ENCODE data around the gene ANKRD40CL. TPM values are rescaled to one million over a fixed set of nuclear protein-coding genes. Genes with fewer than 3 reads are reported as not detected.

The ANKRD40CL gene
- total RNA-seq, 1 experiment from 2014 or later = not detected

DNA sequence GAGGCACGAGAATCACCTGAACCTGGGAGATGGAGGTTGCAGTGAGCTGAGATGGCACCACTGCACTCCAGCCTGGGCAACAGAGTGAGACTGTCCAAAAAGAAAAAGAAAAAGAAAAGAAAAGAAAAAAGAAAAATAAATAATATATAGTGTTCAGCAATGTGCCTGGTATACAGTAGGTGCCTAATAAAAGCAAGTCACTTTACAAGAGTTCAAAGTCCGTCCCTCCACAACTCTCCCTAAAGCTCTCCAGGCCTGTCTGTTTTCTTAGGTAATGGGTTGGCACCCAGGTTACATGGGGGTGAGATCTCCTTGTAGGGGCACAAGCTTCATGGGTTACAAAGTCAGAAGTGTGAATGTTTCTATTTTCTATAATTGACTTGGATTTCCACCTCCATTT is 16.6 kb upstream of the ANKRD40CL start:
- TF ChIP-seq, protein P1, sequence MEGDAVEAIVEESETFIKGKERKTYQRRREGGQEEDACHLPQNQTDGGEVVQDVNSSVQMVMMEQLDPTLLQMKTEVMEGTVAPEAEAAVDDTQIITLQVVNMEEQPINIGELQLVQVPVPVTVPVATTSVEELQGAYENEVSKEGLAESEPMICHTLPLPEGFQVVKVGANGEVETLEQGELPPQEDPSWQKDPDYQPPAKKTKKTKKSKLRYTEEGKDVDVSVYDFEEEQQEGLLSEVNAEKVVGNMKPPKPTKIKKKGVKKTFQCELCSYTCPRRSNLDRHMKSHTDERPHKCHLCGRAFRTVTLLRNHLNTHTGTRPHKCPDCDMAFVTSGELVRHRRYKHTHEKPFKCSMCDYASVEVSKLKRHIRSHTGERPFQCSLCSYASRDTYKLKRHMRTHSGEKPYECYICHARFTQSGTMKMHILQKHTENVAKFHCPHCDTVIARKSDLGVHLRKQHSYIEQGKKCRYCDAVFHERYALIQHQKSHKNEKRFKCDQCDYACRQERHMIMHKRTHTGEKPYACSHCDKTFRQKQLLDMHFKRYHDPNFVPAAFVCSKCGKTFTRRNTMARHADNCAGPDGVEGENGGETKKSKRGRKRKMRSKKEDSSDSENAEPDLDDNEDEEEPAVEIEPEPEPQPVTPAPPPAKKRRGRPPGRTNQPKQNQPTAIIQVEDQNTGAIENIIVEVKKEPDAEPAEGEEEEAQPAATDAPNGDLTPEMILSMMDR (IDR thresholded peaks at IDR 0.05; ENCODE audit: unreplicated experiment) = no peak
- H3K27me3 Mint-ChIP-seq (ENCODE audit: unreplicated experiment) = peaks cover 8% of the 10 kb centered on the region
- H3K4me3 Mint-ChIP-seq (ENCODE audit: low read depth, unreplicated experiment) = no peak overlapping the region
- intact Hi-C loops (cut with micrococcal nuclease; ENCODE audit: unreplicated experiment) = loop anchor here (1.0 to 2.0 kb wide), 2 partner anchors 58 to 173 kb away; no protein-coding TSS in a partner anchor
- no peaks in the 10 kb centered on the region for H3K4me1 Mint-ChIP-seq (ENCODE audit: low read depth, unreplicated experiment)
- no peak for DNase-seq
- H3K27ac Mint-ChIP-seq (ENCODE audit: unreplicated experiment) = no peak overlapping the region
- no peaks in the 10 kb centered on the region for H3K9me3 Mint-ChIP-seq (ENCODE audit: low read depth, unreplicated experiment)
- CTCF ChIA-PET = interaction anchor here (0.6 to 2.0 kb wide), 8 partner anchors 11 to 530 kb away, joined by 3 to 29 read pairs (median 10); no protein-coding TSS in a partner anchor
- no peaks in the 10 kb centered on the region for H3K36me3 Mint-ChIP-seq (ENCODE audit: insufficient read depth, unreplicated experiment)
- BruUV-seq (replicated peaks) = no TSS peak

DNA sequence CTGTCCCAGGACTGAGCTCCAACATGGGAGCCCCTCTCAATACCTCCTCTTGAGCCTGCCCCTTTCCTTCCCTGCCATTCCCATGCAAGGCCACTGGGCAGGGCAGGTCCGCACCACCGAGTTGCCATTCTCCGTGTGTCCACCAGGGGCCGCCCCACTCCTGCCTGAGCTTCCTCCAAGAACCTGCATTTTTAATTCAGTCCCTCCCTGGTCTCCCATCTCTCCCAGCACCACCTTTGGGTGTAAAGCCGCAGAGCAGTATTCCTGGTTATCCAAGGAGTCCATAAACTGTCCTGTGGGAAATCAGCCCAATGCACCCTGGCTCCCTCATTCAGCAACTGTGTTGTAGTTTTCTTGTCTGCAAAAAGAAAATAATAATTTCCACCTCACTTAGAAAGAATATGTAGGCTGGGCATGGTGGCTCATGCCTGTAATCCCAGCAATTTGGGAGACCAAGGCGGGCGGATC is 15.9 kb upstream of the ANKRD40CL start:
- no peaks in the 10 kb centered on the region for H3K9me3 Mint-ChIP-seq (ENCODE audit: low read depth, unreplicated experiment)
- H3K27ac Mint-ChIP-seq (ENCODE audit: unreplicated experiment) = no peak overlapping the region
- no peaks in the 10 kb centered on the region for H3K36me3 Mint-ChIP-seq (ENCODE audit: insufficient read depth, unreplicated experiment)
- no peaks in the 10 kb centered on the region for H3K4me1 Mint-ChIP-seq (ENCODE audit: low read depth, unreplicated experiment)
- intact Hi-C loops (cut with micrococcal nuclease; ENCODE audit: unreplicated experiment) = loop anchor here (1.0 to 2.0 kb wide), 2 partner anchors 59 to 174 kb away; no protein-coding TSS in a partner anchor
- no TSS peak for BruUV-seq (replicated peaks)
- TF ChIP-seq, protein P1 (IDR thresholded peaks at IDR 0.05; ENCODE audit: unreplicated experiment) = peak; percentile 100
- CTCF ChIA-PET = interaction anchor here (0.6 to 2.2 kb wide), 33 partner anchors 8 to 263 kb away, joined by 3 to 29 read pairs (median 4); partner anchors contain the start of genes SPATA20, TOB1 and WFIKKN2
- peaks cover 8% of the 10 kb centered on the region for H3K27me3 Mint-ChIP-seq (ENCODE audit: unreplicated experiment)
- no peak overlapping the region for H3K4me3 Mint-ChIP-seq (ENCODE audit: low read depth, unreplicated experiment)
- DNase-seq = peak; percentile 98

DNA sequence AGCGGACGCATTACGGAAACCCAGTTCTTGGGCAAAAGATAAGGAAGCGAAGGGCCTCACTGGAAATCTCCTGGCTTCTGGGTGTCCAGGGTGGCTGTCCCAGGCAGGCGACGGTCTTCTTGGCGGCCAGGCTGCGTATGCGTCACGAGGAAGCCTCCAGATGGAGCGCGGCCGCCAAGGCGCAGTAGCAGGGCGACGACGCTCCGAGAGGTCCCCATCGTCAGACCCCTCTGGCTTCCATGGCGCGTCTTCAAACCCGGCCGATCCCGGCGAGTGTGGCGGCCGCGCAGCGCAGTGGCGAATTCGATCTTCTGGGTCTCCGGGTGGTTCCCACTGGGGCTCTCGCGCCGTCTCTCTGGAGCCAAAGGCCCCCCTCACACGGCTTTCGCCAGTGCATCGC is 13.8 kb upstream of the ANKRD40CL start:
- CTCF ChIA-PET = interaction anchor here (2.2 kb wide), 1 partner anchor 13 kb away, joined by 6 read pairs; no protein-coding TSS in a partner anchor
- no peak for DNase-seq
- H3K4me1 Mint-ChIP-seq (ENCODE audit: low read depth, unreplicated experiment) = no peaks in the 10 kb centered on the region
- no peaks in the 10 kb centered on the region for H3K9me3 Mint-ChIP-seq (ENCODE audit: low read depth, unreplicated experiment)
- TF ChIP-seq, protein P1 (IDR thresholded peaks at IDR 0.05; ENCODE audit: unreplicated experiment) = no peak
- H3K4me3 Mint-ChIP-seq (ENCODE audit: low read depth, unreplicated experiment) = no peak overlapping the region
- peaks cover 8% of the 10 kb centered on the region for H3K27me3 Mint-ChIP-seq (ENCODE audit: unreplicated experiment)
- no peak overlapping the region for H3K27ac Mint-ChIP-seq (ENCODE audit: unreplicated experiment)
- no TSS peak for BruUV-seq (replicated peaks)
- no peaks in the 10 kb centered on the region for H3K36me3 Mint-ChIP-seq (ENCODE audit: insufficient read depth, unreplicated experiment)
- intact Hi-C loops (cut with micrococcal nuclease; ENCODE audit: unreplicated experiment) = no loop called here

DNA sequence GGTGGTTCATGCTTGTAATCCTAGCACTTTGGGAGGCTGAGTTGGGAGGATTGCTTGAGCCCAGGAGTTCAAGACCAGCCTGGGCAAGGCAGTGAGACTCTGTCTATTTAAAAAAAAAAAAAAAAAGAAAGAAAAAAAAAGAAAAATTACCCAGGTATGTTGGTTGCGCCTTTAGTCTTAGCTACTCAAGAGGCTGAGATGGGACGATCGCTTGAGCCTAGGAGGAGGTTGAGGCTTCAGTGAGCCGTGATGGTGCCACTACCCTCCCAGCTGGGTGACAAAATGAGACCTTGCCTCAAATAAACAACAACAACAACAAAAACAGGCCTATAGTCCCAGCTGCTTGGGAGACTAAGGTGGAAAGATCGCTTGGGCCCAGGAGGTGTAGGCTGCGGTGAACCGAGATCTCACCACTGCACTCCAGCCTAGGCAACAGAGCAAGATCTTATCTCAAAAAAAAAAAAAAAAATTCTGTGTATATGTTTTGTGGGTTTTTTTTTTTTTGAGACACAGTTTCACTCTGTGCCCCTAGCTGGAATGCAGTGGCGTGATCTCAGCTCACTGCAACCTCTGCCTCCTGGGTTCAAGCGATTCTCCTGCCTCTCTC is 12.5 kb upstream of the ANKRD40CL start:
- TF ChIP-seq, protein P1 (IDR thresholded peaks at IDR 0.05; ENCODE audit: unreplicated experiment) = no peak
- intact Hi-C loops (cut with micrococcal nuclease; ENCODE audit: unreplicated experiment) = no loop called here
- CTCF ChIA-PET = interaction anchor here (0.6 to 0.7 kb wide), 2 partner anchors 27 to 49 kb away, joined by 4 read pairs; no protein-coding TSS in a partner anchor
- peaks cover 4% of the 10 kb centered on the region for H3K27me3 Mint-ChIP-seq (ENCODE audit: unreplicated experiment)
- H3K27ac Mint-ChIP-seq (ENCODE audit: unreplicated experiment) = no peak overlapping the region
- DNase-seq = no peak
- no peaks in the 10 kb centered on the region for H3K9me3 Mint-ChIP-seq (ENCODE audit: low read depth, unreplicated experiment)
- no peak overlapping the region for H3K4me3 Mint-ChIP-seq (ENCODE audit: low read depth, unreplicated experiment)
- no peaks in the 10 kb centered on the region for H3K36me3 Mint-ChIP-seq (ENCODE audit: insufficient read depth, unreplicated experiment)
- H3K4me1 Mint-ChIP-seq (ENCODE audit: low read depth, unreplicated experiment) = no peaks in the 10 kb centered on the region
- BruUV-seq (replicated peaks) = no TSS peak
